ENCODE data around the gene ZCCHC3.

The ZCCHC3 gene

DNA sequence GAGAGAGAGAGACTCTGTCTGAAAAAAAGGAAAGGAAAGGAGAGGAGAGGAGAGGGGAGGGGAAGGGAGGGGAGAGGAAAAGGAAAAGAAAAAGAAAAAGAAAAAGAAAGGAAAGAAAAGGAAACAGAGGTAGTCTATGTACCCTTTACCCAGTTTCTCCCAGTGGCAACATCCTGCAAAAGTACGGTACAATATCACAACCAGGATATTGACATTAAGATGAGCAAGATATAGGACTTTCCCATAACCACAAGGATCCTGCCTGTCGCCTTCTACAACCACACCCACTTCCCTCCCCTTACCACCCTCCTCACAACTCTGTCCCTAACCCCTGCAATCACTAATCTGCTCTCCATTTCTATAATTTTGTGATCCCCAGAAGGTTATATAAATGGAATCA is 10.9 kb upstream of the ZCCHC3 start:
- no peak for DNase-seq

GRCh38 chr20:288956-289692 is 8.2 kb upstream of the ZCCHC3 start:
- DNase-seq: no peak

DNA sequence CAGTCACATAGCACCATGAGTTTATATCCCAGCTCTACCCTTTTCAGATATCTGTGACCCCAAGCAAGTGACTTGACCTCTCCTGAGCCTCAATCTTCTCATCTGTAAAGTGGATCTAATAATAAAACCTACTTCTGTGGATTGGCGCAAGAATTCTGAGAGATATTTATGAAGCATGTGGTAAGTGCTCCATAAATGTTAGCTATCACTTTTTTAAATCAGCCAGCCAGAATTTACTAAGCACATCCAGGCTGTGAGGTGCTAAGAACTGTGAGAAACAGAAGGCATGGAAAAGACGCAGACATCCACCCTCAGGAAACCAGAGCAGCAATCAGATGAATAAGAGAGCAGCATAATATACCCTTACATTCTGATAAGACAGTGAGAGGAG is 7.7 kb upstream of the ZCCHC3 start:
- DNase-seq: no peak

- peak; percentile 94 for DNase-seq
Observed at GRCh38 chr20:290084-290831, 7.1 kb upstream of the ZCCHC3 start, which contains the start of gene C20orf96. C20orf96 (minus strand) TSS chr20:290750; CDS start chr20:290610, 140 bp downstream.

DNA sequence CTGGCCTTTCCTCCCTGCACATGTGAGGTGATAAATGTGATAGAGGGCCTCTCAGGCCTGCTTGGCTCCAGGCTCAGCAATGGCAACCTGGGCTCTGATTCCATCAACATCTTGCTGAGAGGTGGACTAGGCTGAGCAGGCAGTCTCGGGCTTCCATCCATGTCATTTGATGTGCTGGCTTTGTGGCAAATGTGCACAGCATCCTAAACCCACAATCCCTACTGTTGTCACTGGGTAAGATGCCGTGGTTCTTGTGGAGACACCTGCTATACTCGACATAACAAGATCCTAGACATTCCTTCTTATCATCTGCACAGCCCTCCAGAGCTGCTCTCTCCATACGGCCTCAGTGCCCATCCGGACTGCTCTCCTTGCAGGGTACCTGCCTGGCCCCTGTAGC is 2.8 kb upstream of the ZCCHC3 start:
- DNase-seq: no peak

DNA sequence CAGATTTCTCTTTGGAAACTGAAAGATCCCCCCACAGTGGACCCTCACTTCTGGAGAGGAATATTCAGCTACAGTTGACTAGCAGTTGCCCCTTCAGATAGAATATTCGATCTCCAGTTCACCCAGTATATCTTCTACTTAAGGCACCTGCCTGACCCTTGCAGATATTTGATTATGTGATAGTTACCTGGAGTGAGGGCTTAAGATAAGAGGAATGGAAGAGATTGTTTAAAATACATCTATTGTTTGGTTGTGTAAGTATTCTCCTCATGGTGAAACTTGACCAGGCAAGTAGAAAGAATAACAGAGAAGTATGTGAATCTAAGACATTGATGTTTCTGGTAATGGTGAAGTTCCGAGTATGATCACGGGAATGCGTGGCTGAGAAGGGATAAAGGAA is 1.6 kb upstream of the ZCCHC3 start:
- DNase-seq: no peak

GRCh38 chr20:297925-298775 is 780 bp downstream of the ZCCHC3 start:
- DNase-seq: peak; percentile 57

- no peak for DNase-seq
Observed at GRCh38 chr20:298776-299391, 1.5 kb downstream of the ZCCHC3 start.

GRCh38 chr20:300345-300990 is 3.1 kb downstream of the ZCCHC3 start:
- DNase-seq: no peak

DNA sequence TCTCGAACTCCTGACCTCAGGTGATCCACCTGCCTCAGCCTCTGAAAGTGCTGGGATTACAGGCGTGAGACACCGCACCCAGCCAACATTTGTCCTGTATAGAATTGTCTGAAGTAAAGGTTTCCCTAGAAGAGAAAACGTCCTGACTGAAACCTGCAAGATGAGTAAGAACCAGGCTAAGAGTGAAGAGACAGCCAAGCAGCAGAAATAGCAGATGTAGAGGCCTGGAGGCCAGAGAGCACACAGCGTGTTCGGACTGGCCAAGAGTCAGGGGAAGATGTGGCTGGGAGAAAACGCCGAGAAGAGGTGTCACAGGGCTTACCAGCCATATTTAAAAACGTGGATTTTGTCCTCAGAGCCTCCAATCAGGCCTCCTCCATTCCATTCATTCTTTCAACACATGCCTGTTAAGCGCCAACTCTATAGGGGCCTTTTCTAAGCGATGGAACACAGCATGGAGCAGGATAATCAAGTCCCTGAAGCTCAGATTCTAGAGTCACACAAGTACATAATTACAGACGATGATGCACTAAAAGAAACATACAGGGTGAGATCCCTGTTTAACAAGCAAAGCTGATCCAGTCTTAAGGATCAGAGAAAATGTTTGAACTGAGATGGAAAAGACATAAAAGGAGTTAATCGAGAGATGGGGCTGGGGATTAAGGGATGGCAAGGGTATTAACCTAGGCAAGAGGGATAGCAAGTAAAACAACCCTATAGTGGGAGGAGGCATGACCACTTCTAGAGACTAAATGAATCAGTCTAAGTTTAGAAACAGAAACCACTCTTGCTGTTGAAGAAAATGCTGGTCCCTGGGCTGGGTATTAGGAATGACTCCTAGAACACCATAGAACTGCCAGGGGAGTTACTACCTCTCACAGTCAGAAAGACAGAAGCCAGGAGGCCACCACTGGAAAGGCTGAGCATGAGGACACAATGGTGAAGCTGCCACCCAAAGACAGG is 4.8 kb downstream of the ZCCHC3 start:
- no peak for DNase-seq

DNA sequence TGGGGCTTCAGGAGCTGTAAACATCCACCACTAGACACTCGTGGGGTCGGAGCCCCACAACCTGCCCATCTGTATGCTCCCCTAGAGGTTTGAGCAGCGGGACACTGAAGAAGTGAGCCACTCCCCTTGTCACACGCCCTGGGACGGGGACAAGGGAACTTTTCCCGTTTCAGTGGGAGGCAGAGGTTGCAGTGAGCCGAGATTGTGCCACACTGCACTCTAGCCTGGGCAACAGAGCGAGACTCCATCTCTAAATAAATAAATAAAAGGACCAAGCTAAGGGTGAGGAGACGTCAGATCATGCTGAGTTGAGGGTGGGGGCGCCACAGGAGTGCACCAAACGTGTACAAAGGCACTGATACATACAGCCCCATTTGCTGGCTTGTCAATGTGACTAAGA is 8.4 kb downstream of the ZCCHC3 start:
- no peak for DNase-seq

- no peak for DNase-seq
Observed at GRCh38 chr20:308427-309038, 11.2 kb downstream of the ZCCHC3 start.

DNA sequence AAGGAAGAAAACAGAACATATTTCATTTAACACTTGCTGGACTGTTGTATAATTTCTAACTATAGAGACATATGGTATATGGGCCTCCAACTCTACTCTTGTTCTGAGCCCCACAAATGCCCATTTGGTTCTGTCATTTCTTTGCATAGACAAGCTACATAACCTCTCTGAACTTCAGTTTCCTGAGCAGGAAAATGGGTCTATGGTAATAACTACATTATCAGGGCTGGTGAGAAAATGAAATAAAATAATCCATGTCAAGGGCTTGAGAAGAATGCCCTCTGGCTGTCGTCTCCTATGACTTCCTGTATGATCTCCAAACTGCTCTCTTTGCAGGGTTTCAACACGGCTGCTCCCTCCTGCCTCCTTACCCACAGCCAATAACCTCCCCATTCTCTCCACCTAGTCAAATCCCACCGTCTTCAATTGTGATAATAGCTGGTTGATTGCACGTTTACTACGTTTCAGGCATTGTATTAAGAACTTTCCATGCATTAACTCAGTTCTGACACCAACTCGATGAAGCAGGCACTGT is 12.0 kb downstream of the ZCCHC3 start:
- no peak for DNase-seq

GRCh38 chr20:309841-310644 is 12.7 kb downstream of the ZCCHC3 start:
- peak; percentile 99 for DNase-seq

DNA sequence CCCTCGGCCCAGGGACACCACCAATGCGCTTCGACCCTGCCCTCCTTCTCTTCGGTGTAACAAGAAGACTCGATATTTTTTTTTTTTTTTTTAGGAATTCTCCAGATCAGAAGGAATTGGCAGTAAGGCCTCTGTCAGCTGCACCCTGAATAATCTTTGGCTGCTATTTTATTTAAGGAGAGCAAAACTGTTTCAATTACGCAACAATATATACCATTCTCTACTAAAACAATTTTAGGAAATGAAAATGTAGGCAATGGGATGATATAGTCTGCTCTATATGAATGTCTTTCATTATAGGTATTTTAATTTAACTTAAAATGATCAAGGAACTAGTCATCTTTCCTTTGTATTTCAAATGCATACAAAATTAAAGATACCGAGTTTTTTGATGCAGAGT is 13.3 kb downstream of the ZCCHC3 start:
- no peak for DNase-seq

DNA sequence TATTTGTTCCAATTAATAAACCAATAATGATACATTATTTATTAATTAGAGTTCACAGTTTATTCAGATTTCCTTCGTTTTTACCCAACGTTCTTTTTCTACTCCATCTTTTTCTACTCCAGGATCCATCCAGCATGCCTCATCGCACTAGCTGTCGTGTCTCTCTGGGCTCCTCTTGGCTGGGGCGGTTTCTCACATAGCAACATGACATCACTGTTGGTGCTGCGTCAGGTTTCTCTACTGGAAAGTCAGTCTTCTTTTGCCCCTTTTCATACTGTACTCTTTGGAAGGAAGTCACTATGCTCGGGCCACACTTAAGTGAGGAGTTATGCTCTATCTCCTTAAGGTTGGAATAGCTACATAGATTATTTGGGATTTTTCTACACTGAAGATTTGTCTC is 14.2 kb downstream of the ZCCHC3 start:
- no peak for DNase-seq

- DNase-seq: no peak
Observed at GRCh38 chr20:312067-312466, 14.7 kb downstream of the ZCCHC3 start.

DNA sequence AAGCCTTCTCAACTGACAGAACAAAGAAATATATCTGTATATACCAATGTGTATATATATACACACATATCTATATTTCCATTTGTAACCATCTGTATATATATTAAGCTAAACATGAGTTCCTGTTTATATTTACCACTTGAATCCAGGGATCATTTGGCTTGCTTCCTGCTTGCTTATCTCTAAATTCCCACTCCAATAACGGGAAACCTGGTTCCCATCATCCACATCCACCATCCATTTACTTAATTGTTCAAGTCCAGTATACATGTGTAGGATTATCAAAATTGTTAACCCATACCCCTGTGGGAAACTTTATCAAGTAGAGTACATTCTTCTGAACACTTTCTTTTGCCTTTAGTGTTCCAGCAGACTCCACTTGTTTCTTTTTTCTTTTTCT is 15.5 kb downstream of the ZCCHC3 start:
- no peak for DNase-seq

DNA sequence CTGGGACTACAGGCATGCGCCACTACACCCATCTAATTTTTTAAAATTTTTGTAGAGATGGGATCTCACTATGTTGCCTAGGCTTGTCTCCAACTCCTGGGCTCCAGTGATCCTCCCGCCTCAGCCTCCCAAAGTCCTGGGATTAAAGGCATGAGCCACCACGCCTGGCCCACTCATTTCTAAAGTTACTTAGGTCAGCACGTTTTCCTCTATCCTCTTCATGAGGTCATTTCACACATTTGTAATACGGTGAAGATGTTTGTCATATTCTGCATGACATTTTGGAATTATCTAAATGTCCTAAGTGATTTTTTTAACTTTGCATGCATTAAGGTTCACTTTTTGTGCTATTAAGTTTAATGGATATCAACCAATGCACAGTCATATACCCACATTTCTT is 16.0 kb downstream of the ZCCHC3 start:
- DNase-seq: no peak

DNA sequence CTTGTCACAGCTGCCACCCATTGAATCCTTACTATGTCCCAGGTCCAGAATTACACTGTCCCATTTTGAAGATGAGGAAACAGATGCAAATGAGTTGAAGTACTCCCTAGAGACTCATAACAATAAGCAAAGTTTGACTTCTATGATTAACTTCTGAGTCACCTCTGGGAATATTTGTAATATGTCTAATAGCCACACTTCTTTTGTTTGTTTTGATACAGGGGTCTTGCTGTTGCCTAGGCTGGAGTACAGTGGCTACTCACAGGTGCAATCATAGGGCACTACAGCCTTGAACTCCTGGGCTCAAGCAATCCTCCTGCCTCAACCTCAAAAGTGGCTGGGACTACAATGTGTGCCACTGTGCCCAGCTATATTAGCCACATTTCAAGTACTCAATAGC is 16.6 kb downstream of the ZCCHC3 start:
- no peak for DNase-seq
